ENCODE results near the gene HCN4.

GRCh38 chr15:73353734-73354133 is 15.0 kb downstream of the HCN4 start:
- TF ChIP-seq, protein P1, sequence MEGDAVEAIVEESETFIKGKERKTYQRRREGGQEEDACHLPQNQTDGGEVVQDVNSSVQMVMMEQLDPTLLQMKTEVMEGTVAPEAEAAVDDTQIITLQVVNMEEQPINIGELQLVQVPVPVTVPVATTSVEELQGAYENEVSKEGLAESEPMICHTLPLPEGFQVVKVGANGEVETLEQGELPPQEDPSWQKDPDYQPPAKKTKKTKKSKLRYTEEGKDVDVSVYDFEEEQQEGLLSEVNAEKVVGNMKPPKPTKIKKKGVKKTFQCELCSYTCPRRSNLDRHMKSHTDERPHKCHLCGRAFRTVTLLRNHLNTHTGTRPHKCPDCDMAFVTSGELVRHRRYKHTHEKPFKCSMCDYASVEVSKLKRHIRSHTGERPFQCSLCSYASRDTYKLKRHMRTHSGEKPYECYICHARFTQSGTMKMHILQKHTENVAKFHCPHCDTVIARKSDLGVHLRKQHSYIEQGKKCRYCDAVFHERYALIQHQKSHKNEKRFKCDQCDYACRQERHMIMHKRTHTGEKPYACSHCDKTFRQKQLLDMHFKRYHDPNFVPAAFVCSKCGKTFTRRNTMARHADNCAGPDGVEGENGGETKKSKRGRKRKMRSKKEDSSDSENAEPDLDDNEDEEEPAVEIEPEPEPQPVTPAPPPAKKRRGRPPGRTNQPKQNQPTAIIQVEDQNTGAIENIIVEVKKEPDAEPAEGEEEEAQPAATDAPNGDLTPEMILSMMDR (IDR thresholded peaks at IDR 0.05), result no peak
- TF ChIP-seq POLR2A (IDR thresholded peaks at IDR 0.05), result no peak

All from Peyer's patch (tissue), 4 donors.